OCI-LY7 (cell line): ENCODE measurements around the gene HABP2. TPM values are rescaled to one million over a fixed set of nuclear protein-coding genes. Genes with fewer than 3 reads are reported as not detected.

Experiments
- BruUV-seq: library from RNA; stranded (reverse); fragments of 400-500 nt; replicated peaks from 2 replicates; lab custom pipeline; 2021; lab: Mats Ljungman, UMichigan
- CTCF ChIA-PET: fragments of 300-600 bp; sonication (Branson Sonifier 250); formaldehyde crosslinking; loops from one replicate; lab custom pipeline; 2022; ENCODE audit warnings: antibody characterized with exemption; ENCODE audit not compliant: unreplicated experiment; lab: Charles Lee
- POLR2A ChIA-PET: fragments of 300-600 bp; sonication (Branson Sonifier 250); formaldehyde crosslinking; loops from one replicate; lab custom pipeline; 2022; ENCODE audit warnings: antibody characterized with exemption; lab: Charles Lee
- DNase-seq: peaks from one replicate; pipeline ENCODE4 v3.0.0-alpha.2; 2015; ENCODE audit warnings: low spot score
- H2AFZ ChIP-seq: fragments of 200-600 bp; sonication (generic), shearing (Covaris generic); 2 replicates; pipeline ENCODE4 v1.6.1; 2014; ENCODE audit warnings: mild to moderate bottlenecking, antibody characterized with exemption, low read length, moderate library complexity
- H3K27ac ChIP-seq: fragments of 200-600 bp; sonication (generic); 2 replicates; pipeline ENCODE4 v1.5.1; 2014; ENCODE audit warnings: mixed run types, low read depth, mild to moderate bottlenecking, moderate library complexity, low read length, inconsistent platforms; ENCODE audit not compliant: poor library complexity, severe bottlenecking
- H3K36me3 ChIP-seq: fragments of 200-600 bp; sonication (generic); 2 replicates; pipeline ENCODE4 v1.6.1; 2014; ENCODE audit warnings: mild to moderate bottlenecking, antibody characterized with exemption, low read length, moderate library complexity, mixed read lengths; ENCODE audit not compliant: insufficient read depth
- H3K4me1 ChIP-seq: fragments of 200-600 bp; sonication (generic); 2 replicates; pipeline ENCODE4 v1.5.1; 2014; ENCODE audit warnings: mild to moderate bottlenecking, low read length; ENCODE audit not compliant: insufficient read depth, poor library complexity, severe bottlenecking
- H3K4me2 ChIP-seq: fragments of 200-600 bp; sonication (generic); 2 replicates; pipeline ENCODE4 v1.6.1; 2014; ENCODE audit warnings: mild to moderate bottlenecking, low read length
- H3K4me3 ChIP-seq: fragments of 200-600 bp; sonication (generic); 2 replicates; pipeline ENCODE4 v1.5.1; 2014; ENCODE audit warnings: mild to moderate bottlenecking, low read depth, low read length; ENCODE audit not compliant: poor library complexity, severe bottlenecking
- H3K79me2 ChIP-seq: fragments of 200-600 bp; sonication (generic); 2 replicates; pipeline ENCODE4 v1.6.1; 2016; ENCODE audit warnings: low read depth, mild to moderate bottlenecking, low read length, moderate library complexity, mixed read lengths; ENCODE audit not compliant: insufficient read depth
- H3K9me2 ChIP-seq: fragments of 200-600 bp; sonication (generic); 2 replicates; pipeline ENCODE4 v1.6.1; 2016; ENCODE audit warnings: mild to moderate bottlenecking, low read length, mixed read lengths; ENCODE audit not compliant: insufficient read depth
- H3K9me3 ChIP-seq: fragments of 200-600 bp; sonication (generic); 2 replicates; pipeline ENCODE4 v1.6.1; 2014; ENCODE audit warnings: mild to moderate bottlenecking, mixed run types, low read length, mixed read lengths
- H4K20me1 ChIP-seq: fragments of 200-600 bp; sonication (generic); 2 replicates; pipeline ENCODE4 v1.6.1; 2014; ENCODE audit warnings: mild to moderate bottlenecking, antibody characterized with exemption, low read length, moderate library complexity, mixed read lengths; ENCODE audit not compliant: insufficient read depth
- EZH2phosphoT487 ChIP-seq: fragments of 200-600 bp; sonication (generic); IDR thresholded peaks from 2 replicates; pipeline ENCODE4 v1.6.1; 2018; ENCODE audit warnings: low read depth, borderline replicate concordance, mild to moderate bottlenecking, mixed run types, antibody characterized with exemption, low read length, moderate library complexity, mixed read lengths
- intact Hi-C: fragments of 100-400 bp; cut with micrococcal nuclease; formaldehyde crosslinking; loops from one replicate; pipeline ENCODE4 v1.10.0; 2022; ENCODE audit not compliant: unreplicated experiment
- total RNA-seq, 2 experiments: library from RNA; depleted of rRNA in 1 of 2; stranded (reverse); fragments of >200 nt in 1 of 2; shearing (Covaris generic) in 1 of 2; gene quantifications; 2 replicates each; pipeline ENCODE4 v1.2.3, GENCODE V29; 2014 to 2022
- TF ChIP-seq, protein P1 (sequence below): fragments of 200-600 bp; sonication (generic); conservative IDR thresholded peaks from 2 replicates; pipeline ENCODE4 v1.5.1; 2014; ENCODE audit warnings: mild to moderate bottlenecking, antibody characterized with exemption, low read length, moderate library complexity, mixed read lengths

Gene HABP2
- total RNA-seq, 2 experiments from 2014 or later = not detected

DNA sequence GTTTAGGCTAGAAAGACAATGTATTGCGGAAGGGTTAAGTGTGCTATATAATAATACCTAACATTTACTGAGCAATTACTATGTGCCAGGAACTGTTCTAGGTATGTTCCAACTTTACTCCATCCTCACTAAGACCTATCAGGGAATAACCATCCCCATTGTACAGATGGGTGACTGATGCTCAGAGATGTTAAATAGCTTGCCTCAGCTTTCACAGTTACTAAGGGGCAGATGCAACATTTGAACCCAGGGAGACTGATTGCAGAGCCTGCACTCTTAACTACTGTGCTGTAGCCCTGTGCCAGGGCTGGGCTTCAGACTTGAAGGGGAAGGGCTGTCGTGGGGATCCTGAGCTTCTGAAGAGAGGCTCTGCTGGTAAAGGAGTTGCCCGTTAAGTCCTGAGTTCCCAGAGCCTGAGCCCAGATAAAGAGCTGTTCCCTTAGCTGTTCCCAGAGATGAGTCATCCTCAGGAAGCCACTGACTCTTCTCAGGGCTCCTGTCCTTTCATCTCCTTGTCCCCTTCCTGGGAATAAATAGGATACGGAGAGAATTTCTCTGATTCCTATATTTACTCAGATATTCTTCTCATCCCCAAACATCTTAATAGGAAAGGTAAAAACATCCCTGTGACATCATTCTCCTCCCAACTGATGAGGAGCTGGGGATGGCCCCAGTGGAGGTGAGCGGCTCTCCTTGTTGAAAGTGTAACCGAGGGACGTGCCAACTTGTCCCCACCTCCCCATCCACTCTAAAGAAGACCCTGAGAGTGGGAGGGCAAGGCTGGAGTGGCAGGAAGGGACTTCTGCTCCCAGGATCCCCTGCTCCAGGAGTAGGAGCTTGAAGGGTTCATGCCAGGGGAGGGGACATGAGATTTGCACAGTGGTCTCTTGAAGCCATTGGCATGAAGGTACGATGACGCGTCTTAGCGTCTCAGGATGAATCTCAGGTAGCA, 28.0 kb upstream of the HABP2 start:
- CTCF ChIA-PET = no interaction called here
- Histone ChIP-seq H3K4me3 (no peak overlapping the region), H3K79me2 (no peaks in the 10 kb centered on the region), H3K4me2 (no peak overlapping the region), H2AFZ (no peak overlapping the region), H3K9me3 (no peaks in the 10 kb centered on the region), H3K36me3 (no peaks in the 10 kb centered on the region), H3K9me2 (no peaks in the 10 kb centered on the region), H3K4me1 (no peaks in the 10 kb centered on the region), H3K27ac (no peak overlapping the region), H4K20me1 (no peaks in the 10 kb centered on the region)
- TF ChIP-seq, protein P1, sequence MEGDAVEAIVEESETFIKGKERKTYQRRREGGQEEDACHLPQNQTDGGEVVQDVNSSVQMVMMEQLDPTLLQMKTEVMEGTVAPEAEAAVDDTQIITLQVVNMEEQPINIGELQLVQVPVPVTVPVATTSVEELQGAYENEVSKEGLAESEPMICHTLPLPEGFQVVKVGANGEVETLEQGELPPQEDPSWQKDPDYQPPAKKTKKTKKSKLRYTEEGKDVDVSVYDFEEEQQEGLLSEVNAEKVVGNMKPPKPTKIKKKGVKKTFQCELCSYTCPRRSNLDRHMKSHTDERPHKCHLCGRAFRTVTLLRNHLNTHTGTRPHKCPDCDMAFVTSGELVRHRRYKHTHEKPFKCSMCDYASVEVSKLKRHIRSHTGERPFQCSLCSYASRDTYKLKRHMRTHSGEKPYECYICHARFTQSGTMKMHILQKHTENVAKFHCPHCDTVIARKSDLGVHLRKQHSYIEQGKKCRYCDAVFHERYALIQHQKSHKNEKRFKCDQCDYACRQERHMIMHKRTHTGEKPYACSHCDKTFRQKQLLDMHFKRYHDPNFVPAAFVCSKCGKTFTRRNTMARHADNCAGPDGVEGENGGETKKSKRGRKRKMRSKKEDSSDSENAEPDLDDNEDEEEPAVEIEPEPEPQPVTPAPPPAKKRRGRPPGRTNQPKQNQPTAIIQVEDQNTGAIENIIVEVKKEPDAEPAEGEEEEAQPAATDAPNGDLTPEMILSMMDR = no peak
- no peak for TF ChIP-seq EZH2phosphoT487
- DNase-seq = no peak
- intact Hi-C loops = loop anchor here (5.0 kb wide), 1 partner anchor 1048 kb away; no protein-coding TSS in a partner anchor
- POLR2A ChIA-PET = no interaction called here
- no TSS peak for BruUV-seq

DNA sequence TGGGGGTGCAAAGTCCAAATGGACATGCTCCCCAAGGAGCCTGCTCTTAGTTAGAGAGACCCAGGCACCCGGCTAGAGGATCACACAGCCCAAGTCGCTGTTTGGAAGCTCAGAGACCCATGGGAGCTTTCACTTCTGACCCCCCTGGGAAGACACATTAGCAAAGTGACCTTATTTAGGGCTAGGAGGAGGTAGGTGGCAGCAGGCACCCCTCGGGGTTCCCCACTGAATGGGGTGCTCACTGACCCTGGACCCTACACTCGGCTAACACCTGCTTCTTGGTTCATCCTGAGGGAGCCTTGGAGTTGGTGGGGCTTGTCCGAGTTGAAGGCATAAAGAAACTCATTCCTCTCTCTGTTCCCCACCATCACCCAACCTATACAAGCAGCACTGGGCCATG, 27.1 kb upstream of the HABP2 start:
- no peaks in the 10 kb centered on the region for H3K9me2 ChIP-seq
- no peaks in the 10 kb centered on the region for H3K36me3 ChIP-seq
- ChIA-PET POLR2A (interaction anchor here (0.6 to 0.7 kb wide), 3 partner anchors 230 to 1784 kb away, joined by 3 to 4 read pairs (median 4); no protein-coding TSS in a partner anchor), CTCF (no interaction called here)
- no peak for DNase-seq
- H4K20me1 ChIP-seq = no peaks in the 10 kb centered on the region
- no peaks in the 10 kb centered on the region for H3K9me3 ChIP-seq
- intact Hi-C loops = no loop called here
- no peaks in the 10 kb centered on the region for H3K4me1 ChIP-seq
- BruUV-seq = no TSS peak
- no peak overlapping the region for H3K4me3 ChIP-seq
- no peaks in the 10 kb centered on the region for H3K79me2 ChIP-seq
- no peak overlapping the region for H2AFZ ChIP-seq
- H3K27ac ChIP-seq = no peak overlapping the region
- TF ChIP-seq, protein P1 = no peak
- no peak for TF ChIP-seq EZH2phosphoT487
- no peak overlapping the region for H3K4me2 ChIP-seq
